ENCODE data around the gene ADGRG1.

ADGRG1 gene

GRCh38 chr16:57706717-57707116 lies 78.3 kb downstream of the ADGRG1 start:
- ChIA-PET POLR2A (interaction anchor here (0.7 kb wide), 1 partner anchor 923 kb away, joined by 3 read pairs; the partner anchor contains the start of gene CNOT1), CTCF (interaction anchor here (1.2 kb wide), 1 partner anchor 16 kb away, joined by 3 read pairs; no protein-coding TSS in a partner anchor)
- Histone ChIP-seq H3K4me1 (ENCODE audit: control insufficient read depth, insufficient read depth, low read length) (no peaks in the 10 kb centered on the region), H3K27ac (ENCODE audit: extremely low read depth, low read depth, low read length) (no peak overlapping the region), H3K9me3 (ENCODE audit: control insufficient read depth, insufficient read depth, low read depth, low read length) (no peaks in the 10 kb centered on the region), H3K4me3 (ENCODE audit: low read depth, low read length) (no peak overlapping the region), H3K36me3 (ENCODE audit: control insufficient read depth in 2 of 2, insufficient read depth in 1 of 2, low read length in 2 of 2) (no peaks in the 10 kb centered on the region)
- no peak for TF ChIP-seq ZNF280C (tag by site-specific recombination; IDR thresholded peaks at IDR 0.05)
- peak; percentile 62; the same call in 1 of the 2 replicates for TF ChIP-seq ZNF366 (tag by site-specific recombination; conservative IDR thresholded peaks at IDR 0.05)

- H3K4me1 ChIP-seq (ENCODE audit: control insufficient read depth, insufficient read depth, low read length), result no peaks in the 10 kb centered on the region
- TF ChIP-seq REST (tag by site-specific recombination; IDR thresholded peaks at IDR 0.05), result no peak
- TF ChIP-seq ZNF530 (tag by site-specific recombination; IDR thresholded peaks at IDR 0.05; ENCODE audit: low read depth), result no peak
- no peak for TF ChIP-seq ZNF645 (tag by site-specific recombination; IDR thresholded peaks at IDR 0.05)
- TF ChIP-seq ZNF239 (tag by site-specific recombination; IDR thresholded peaks at IDR 0.05), result no peak
- no peak for TF ChIP-seq ZNF248 (tag by site-specific recombination; IDR thresholded peaks at IDR 0.05)
- TF ChIP-seq ZNF488 (tag by site-specific recombination; IDR thresholded peaks at IDR 0.05), result no peak
- no peak for TF ChIP-seq KLF17 (tag by site-specific recombination; IDR thresholded peaks at IDR 0.05)
- no peak for TF ChIP-seq ZNF223 (tag by site-specific recombination; IDR thresholded peaks at IDR 0.05)
- no peak for TF ChIP-seq ZNF791 (tag by site-specific recombination; IDR thresholded peaks at IDR 0.05)
- TF ChIP-seq ZNF48 (tag by site-specific recombination; IDR thresholded peaks at IDR 0.05), result no peak
- no peak overlapping the region for H3K4me3 ChIP-seq (ENCODE audit: low read depth, low read length)
- ChIA-PET CTCF (interaction anchor here (0.7 to 1.2 kb wide), 2 partner anchors 10 to 16 kb away, joined by 3 read pairs; no protein-coding TSS in a partner anchor), POLR2A (interaction anchor here (0.7 kb wide), 1 partner anchor 923 kb away, joined by 3 read pairs; the partner anchor contains the start of gene CNOT1)
- no peaks in the 10 kb centered on the region for H3K9me3 ChIP-seq (ENCODE audit: control insufficient read depth, insufficient read depth, low read depth, low read length)
- H3K27ac ChIP-seq (ENCODE audit: extremely low read depth, low read depth, low read length), result no peak overlapping the region
- H3K36me3 ChIP-seq (ENCODE audit: control insufficient read depth in 2 of 2, insufficient read depth in 1 of 2, low read length in 2 of 2), result no peaks in the 10 kb centered on the region
Measured at GRCh38 chr16:57707331-57707730, 78.9 kb downstream of the ADGRG1 start.

- TF ChIP-seq ZNF626 (tag by site-specific recombination; IDR thresholded peaks at IDR 0.05) (no peak), ZNF792 (tag by site-specific recombination; IDR thresholded peaks at IDR 0.05) (no peak), GLI4 (tag by site-specific recombination; IDR thresholded peaks at IDR 0.05) (no peak), ZFP69B (tag by site-specific recombination; IDR thresholded peaks at IDR 0.05) (no peak), KLF8 (tag by site-specific recombination; IDR thresholded peaks at IDR 0.05) (no peak), SP3 (tag by site-specific recombination; IDR thresholded peaks at IDR 0.05) (no peak), ZNF548 (tag by site-specific recombination; IDR thresholded peaks at IDR 0.05) (no peak), ZNF175 (tag by site-specific recombination; IDR thresholded peaks at IDR 0.05) (no peak)
- H3K4me1 ChIP-seq (ENCODE audit: control insufficient read depth, insufficient read depth, low read length), result no peaks in the 10 kb centered on the region
- H3K4me3 ChIP-seq (ENCODE audit: low read depth, low read length), result no peak overlapping the region
- no peak overlapping the region for H3K27ac ChIP-seq (ENCODE audit: extremely low read depth, low read depth, low read length)
- no peaks in the 10 kb centered on the region for H3K9me3 ChIP-seq (ENCODE audit: control insufficient read depth, insufficient read depth, low read depth, low read length)
- no peaks in the 10 kb centered on the region for H3K36me3 ChIP-seq (ENCODE audit: control insufficient read depth in 2 of 2, insufficient read depth in 1 of 2, low read length in 2 of 2)
- POLR2A ChIA-PET, result no interaction called here
- CTCF ChIA-PET, result interaction anchor here (0.8 to 1.2 kb wide), 2 partner anchors 11 to 15 kb away, joined by 3 read pairs; no protein-coding TSS in a partner anchor
Measured at GRCh38 chr16:57708168-57708567, 79.7 kb downstream of the ADGRG1 start.
